C1 segment of cervical spinal cord (tissue), 14 donors: ENCODE results near the gene BOD1.

Experiments
- DNase-seq, 14 donors: peaks; one replicate each; lab custom pipeline; 2025; lab: John Stamatoyannopoulos, UW

Gene BOD1

GRCh38 chr5:173577166-173577565 lies 39.3 kb downstream of the BOD1 start:
- no peak for DNase-seq

GRCh38 chr5:173575985-173576384 lies 40.5 kb downstream of the BOD1 start:
- no peak for DNase-seq

- no peak for DNase-seq
Measured at GRCh38 chr5:173574983-173575382, 41.5 kb downstream of the BOD1 start.

GRCh38 chr5:173573126-173573960 lies 43.1 kb downstream of the BOD1 start:
- DNase-seq: peak in 13 of 14 donors; percentile 14 to 91 (median 60)

- DNase-seq: no peak
Measured at GRCh38 chr5:173572431-173573125, 43.9 kb downstream of the BOD1 start.

- DNase-seq: no peak
Measured at GRCh38 chr5:173570321-173571090, 45.9 kb downstream of the BOD1 start.

- DNase-seq: no peak
Measured at GRCh38 chr5:173568703-173569102, 47.7 kb downstream of the BOD1 start.

- DNase-seq: no peak
Measured at GRCh38 chr5:173568128-173568527, 48.3 kb downstream of the BOD1 start.

GRCh38 chr5:173567548-173567947 lies 48.9 kb downstream of the BOD1 start:
- no peak for DNase-seq

- no peak for DNase-seq
Measured at GRCh38 chr5:173565491-173566072, 50.9 kb downstream of the BOD1 start.

GRCh38 chr5:173564106-173564505 lies 52.3 kb downstream of the BOD1 start:
- DNase-seq: no peak

- DNase-seq: no peak
Measured at GRCh38 chr5:173563246-173563645, 53.2 kb downstream of the BOD1 start.

- DNase-seq: no peak
Measured at GRCh38 chr5:173562451-173562850, 54.0 kb downstream of the BOD1 start.
